Adrenal gland (tissue), 12 donors: ENCODE results near the gene AMY1C. TPM values are rescaled to one million over a fixed set of nuclear protein-coding genes. Genes with fewer than 3 reads are reported as not detected.

ENCODE experiments used
- DNase-seq, 7 donors: peaks; one replicate each; pipeline ENCODE4 v3.0.0-alpha.2; 2019 to 2020
- H3K27ac ChIP-seq, 5 donors: fragments of 200-600 bp; sonication (generic) in 4 of 5; 1 replicate in 3 of 5; 2 replicates in 2 of 5; pipeline versions ENCODE4 v1.5.1 to v1.8.0; 2016 to 2020; ENCODE audit warnings: mild to moderate bottlenecking in 1 of 5
- H3K27me3 ChIP-seq: fragments of 200-600 bp; 2 replicates; pipeline ENCODE4 v1.8.0; 2021
- H3K36me3 ChIP-seq, 2 donors: fragments of 200-600 bp; replicated peaks in 1 of 2; 1 replicate in 1 of 2; 2 replicates in 1 of 2; pipeline versions ENCODE4 v1.5.1 to v1.8.0; 2018 to 2022
- H3K4me1 ChIP-seq, 2 donors: fragments of 200-600 bp; replicated peaks in 1 of 2; 1 replicate in 1 of 2; 2 replicates in 1 of 2; pipeline versions ENCODE4 v1.5.1 to v1.8.0; 2018 to 2021
- H3K4me3 ChIP-seq, 4 donors: fragments of 200-600 bp; sonication (generic) in 3 of 4; one replicate each; pipeline ENCODE4 v1.5.1; 2016 to 2018
- H3K9me3 ChIP-seq, 3 donors: fragments of 200-600 bp; sonication (generic) in 1 of 3; replicated peaks in 1 of 3; 1 replicate in 2 of 3; 2 replicates in 1 of 3; pipeline versions ENCODE4 v1.5.1 to v1.8.0; 2016 to 2021
- POLR2A ChIP-seq, 2 donors: fragments of 450-650 bp; IDR thresholded peaks; one replicate each; pipeline ENCODE4 v1.6.1; 2017; ENCODE audit warnings: antibody characterized with exemption in 2 of 2, mild to moderate bottlenecking in 2 of 2, moderate library complexity in 1 of 2
- WGBS, 4 donors: extraction: QIAGEN DNeasy Blood & Tissue Kit in 2 of 4; methylation state at CpG; one replicate each; pipeline versions ENCODE4 v1.1.5 to v1.1.7; 2013 to 2017; 5-methylcytosine and 5-hydroxymethylcytosine counted together
- intact Hi-C, 2 donors: fragments of 100-400 bp; cut with DNase I; formaldehyde crosslinking; loops; one replicate each; pipeline versions ENCODE4 v1.14.1 to v1.15.0; 2022 to 2023
- polyA plus RNA-seq, 3 donors: library from polyadenylated mRNA; stranded (reverse); fragments of 200-250 nt in 2 of 3; fragments of 350-450 nt in 1 of 3; fragmentation: Illumina TruSeq in 1 of 3; extraction: RNeasy Lipid Tissue Mini Kit (QIAGEN cat#74804) in 1 of 3; gene quantifications; one replicate each; pipeline ENCODE4 v1.2.3, GENCODE V29; 2013 to 2014
- total RNA-seq, 9 donors: library from RNA; depleted of rRNA in 4 of 9; stranded (reverse); fragments of >200 nt in 4 of 9; fragments of 120-200 nt in 1 of 9; fragmentation: NEBNext Ultra II Directional in 1 of 9; extraction: Animal tissue kit (Norgen Biotek cat#: 25700) in 1 of 9; gene quantifications; one replicate each; pipeline versions ENCODE4 v1.1.0 to v1.2.4, GENCODE V29; 2013 to 2023
- TF ChIP-seq, protein P1 (sequence below), 6 experiments: fragments of 450-650 bp in 4 of 6; fragments of 200-600 bp in 2 of 6; sonication (generic) in 1 of 6; IDR thresholded peaks; 1 replicate in 5 of 6; 2 replicates in 1 of 6; pipeline versions ENCODE4 v1.5.1 to v1.8.0; 2016 to 2021; ENCODE audit warnings: antibody characterized with exemption in 6 of 6, mild to moderate bottlenecking in 2 of 6, moderate library complexity in 1 of 6
- donor health status: healthy with polysubstance abuse.
- donor health status: Bipolar disorder and iron deficiency.
- donor health status: DM: yes; HTN: yes; CAD: no.
- donor health status: DM: no; HTN: no; CAD: no.
- donor health status: DM: no; HTN: no; CAD: no.
- donor health status: DM: yes; HTN: yes; CAD: no.

Gene AMY1C
- total and polyA plus RNA-seq, 12 donors = not detected

DNA sequence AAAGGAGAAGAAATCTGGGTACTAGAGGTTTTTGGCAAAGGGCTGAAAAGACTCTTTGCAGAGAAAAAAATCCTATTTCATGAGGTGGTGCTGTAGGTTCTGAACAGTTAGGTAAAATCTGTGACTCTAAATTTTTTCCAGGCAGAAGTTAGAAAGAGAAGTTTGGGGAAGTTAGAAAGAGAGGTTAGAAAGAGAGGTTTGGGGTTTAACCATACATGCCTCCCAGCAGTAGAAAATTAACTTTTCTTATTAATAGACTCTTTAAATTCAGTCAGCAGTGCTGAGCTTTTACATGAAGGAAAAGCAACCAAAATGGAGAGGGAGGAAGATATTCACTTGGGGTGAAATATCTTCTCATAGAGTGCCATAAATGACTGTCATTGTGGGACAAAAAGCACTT, 12.2 kb downstream of the AMY1C start:
- no peaks in the 10 kb centered on the region for H3K36me3 ChIP-seq

DNA sequence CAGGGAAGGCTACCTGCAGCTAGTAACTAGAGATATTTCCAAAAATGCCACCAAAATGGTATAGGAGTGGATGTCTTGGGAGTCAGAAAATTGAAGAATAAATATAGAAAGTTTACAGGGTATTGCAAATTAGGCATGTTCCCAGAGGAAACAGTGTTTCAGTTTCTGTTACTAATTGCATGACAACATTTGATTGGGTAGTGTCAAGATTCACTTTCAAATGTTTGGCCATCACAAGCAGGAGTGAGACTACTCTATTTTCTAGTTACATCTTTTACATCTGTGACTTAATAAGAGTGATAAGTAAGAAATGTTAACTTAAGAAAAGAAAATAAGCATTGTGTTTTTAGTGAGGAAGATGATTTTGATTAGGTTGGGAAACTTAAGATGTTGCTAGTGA, 30.2 kb downstream of the AMY1C start:
- no peaks in the 10 kb centered on the region for H3K4me1 ChIP-seq

More for the DNA sequence above, 12.2 kb downstream of the AMY1C start:
- Histone ChIP-seq H3K9me3 (no peaks in the 10 kb centered on the region), H3K4me1 (no peaks in the 10 kb centered on the region), H3K27ac (no peak overlapping the region), H3K4me3 (no peak overlapping the region), H3K27me3 (no peaks in the 10 kb centered on the region)
- intact Hi-C loops = no loop called here
- DNase-seq = no peak
- TF ChIP-seq, protein P1, sequence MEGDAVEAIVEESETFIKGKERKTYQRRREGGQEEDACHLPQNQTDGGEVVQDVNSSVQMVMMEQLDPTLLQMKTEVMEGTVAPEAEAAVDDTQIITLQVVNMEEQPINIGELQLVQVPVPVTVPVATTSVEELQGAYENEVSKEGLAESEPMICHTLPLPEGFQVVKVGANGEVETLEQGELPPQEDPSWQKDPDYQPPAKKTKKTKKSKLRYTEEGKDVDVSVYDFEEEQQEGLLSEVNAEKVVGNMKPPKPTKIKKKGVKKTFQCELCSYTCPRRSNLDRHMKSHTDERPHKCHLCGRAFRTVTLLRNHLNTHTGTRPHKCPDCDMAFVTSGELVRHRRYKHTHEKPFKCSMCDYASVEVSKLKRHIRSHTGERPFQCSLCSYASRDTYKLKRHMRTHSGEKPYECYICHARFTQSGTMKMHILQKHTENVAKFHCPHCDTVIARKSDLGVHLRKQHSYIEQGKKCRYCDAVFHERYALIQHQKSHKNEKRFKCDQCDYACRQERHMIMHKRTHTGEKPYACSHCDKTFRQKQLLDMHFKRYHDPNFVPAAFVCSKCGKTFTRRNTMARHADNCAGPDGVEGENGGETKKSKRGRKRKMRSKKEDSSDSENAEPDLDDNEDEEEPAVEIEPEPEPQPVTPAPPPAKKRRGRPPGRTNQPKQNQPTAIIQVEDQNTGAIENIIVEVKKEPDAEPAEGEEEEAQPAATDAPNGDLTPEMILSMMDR (IDR thresholded peaks at IDR 0.05) = no peak
- TF ChIP-seq POLR2A (IDR thresholded peaks at IDR 0.05) = no peak

DNA sequence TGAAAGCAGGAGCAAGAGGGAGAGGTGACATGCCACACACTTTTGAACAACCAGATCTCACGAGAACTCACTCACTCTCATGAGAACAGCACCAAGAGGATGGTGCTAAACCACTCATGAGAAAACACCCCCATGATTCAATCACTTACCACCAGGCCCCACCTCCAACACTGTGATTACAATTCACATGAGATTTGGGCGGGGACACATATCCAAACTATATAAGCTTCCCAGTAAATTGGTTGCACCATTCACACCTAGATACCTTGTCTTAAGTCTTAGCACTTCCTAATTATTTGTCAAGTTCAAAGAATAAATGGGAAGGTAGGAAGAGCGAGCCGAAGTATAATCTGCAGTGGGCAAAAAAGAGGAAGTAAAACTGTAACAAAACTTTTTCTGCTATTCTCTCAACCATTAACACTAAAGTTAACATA, 34.3 kb downstream of the AMY1C start:
- WGBS, 4 donors = 52 to 64% (median 57%) methylated on average over 4 of the region's 4 CpGs
- no peaks in the 10 kb centered on the region for H3K9me3 ChIP-seq
- intact Hi-C loops = no loop called here
- no peaks in the 10 kb centered on the region for H3K27me3 ChIP-seq
- no peak overlapping the region for H3K4me3 ChIP-seq
- H3K27ac ChIP-seq = no peak overlapping the region
- no peaks in the 10 kb centered on the region for H3K36me3 ChIP-seq
- H3K4me1 ChIP-seq = no peaks in the 10 kb centered on the region
- TF ChIP-seq, protein P1 (IDR thresholded peaks at IDR 0.05) = no peak
- no peak for TF ChIP-seq POLR2A (IDR thresholded peaks at IDR 0.05)
- no peak for DNase-seq

More for the DNA sequence above, 30.2 kb downstream of the AMY1C start:
- H3K36me3 ChIP-seq = no peaks in the 10 kb centered on the region
- H3K9me3 ChIP-seq = no peaks in the 10 kb centered on the region
- no peaks in the 10 kb centered on the region for H3K27me3 ChIP-seq
- no peak overlapping the region for H3K4me3 ChIP-seq
- intact Hi-C loops = no loop called here
- no peak for DNase-seq
- TF ChIP-seq, protein P1 (IDR thresholded peaks at IDR 0.05) = no peak
- no peak for TF ChIP-seq POLR2A (IDR thresholded peaks at IDR 0.05)
- no peak overlapping the region for H3K27ac ChIP-seq

DNA sequence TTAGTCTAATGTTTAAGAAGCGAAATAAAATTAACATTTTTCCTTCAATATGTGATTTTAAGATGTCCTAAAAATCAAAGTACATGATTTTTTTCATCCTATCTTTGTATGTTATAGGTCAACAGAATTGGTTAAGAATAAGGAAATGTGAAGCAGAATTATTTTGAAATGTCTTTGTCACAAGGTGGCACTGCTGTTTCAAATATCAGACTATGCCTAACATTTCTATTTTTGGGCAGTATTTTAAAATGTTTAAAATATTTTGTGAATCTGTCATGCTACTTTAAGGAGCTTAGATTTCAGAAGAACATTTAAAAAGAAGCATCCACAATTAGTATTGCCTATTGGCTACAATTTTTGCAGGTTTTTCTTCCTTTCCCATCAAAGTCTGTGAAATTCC, 38.7 kb downstream of the AMY1C start:
- intact Hi-C loops = no loop called here
- TF ChIP-seq POLR2A (IDR thresholded peaks at IDR 0.05) = no peak
- TF ChIP-seq, protein P1 (IDR thresholded peaks at IDR 0.05) = no peak
- H3K27me3 ChIP-seq = no peaks in the 10 kb centered on the region
- H3K4me3 ChIP-seq = no peak overlapping the region
- H3K9me3 ChIP-seq = no peaks in the 10 kb centered on the region
- 16 to 28% (median 20%) methylated on average over 1 of the region's 1 CpG for WGBS, 4 donors
- H3K27ac ChIP-seq = no peak overlapping the region
- DNase-seq = no peak
- H3K4me1 ChIP-seq = no peaks in the 10 kb centered on the region
- H3K36me3 ChIP-seq = no peaks in the 10 kb centered on the region
